ENCODE measurements around the gene GSN. TPM values are rescaled to one million over a fixed set of nuclear protein-coding genes. Genes with fewer than 3 reads are reported as not detected.
A peak's percentile ranks its signal among the peaks of the same experiment; 100 is the strongest.

The GSN gene
- total and polyA plus RNA-seq, 9 of the 15 experiments (the other 6 are each of a cell fraction or from before 2014, with no cell fraction given): 0.39 to 16.6 (median 8.2) TPM

- TF ChIP-seq ZNF263 (CRISPR knock-in tag; IDR thresholded peaks at IDR 0.05; ENCODE audit: borderline replicate concordance): peak; percentile 87
- TF ChIP-seq PRDM10 (IDR thresholded peaks at IDR 0.05; ENCODE audit: partially characterized antibody): no peak
- no peak for TF ChIP-seq ZBTB8A (IDR thresholded peaks at IDR 0.05; ENCODE audit: partially characterized antibody)
- no peak for TF ChIP-seq POLR3A (IDR thresholded peaks at IDR 0.05; ENCODE audit: borderline replicate concordance, extremely low read depth, insufficient read depth, insufficient read length)
- TF ChIP-seq ELF4 (CRISPR knock-in tag; IDR thresholded peaks at IDR 0.05): 0 out of 2 replicates have a peak, but pooled peaks have one; percentile 22
- TF ChIP-seq KLF1 (tag; IDR thresholded peaks at IDR 0.05): peak; percentile 47; the same call in 1 of the 2 replicates
- TF ChIP-seq ZNF175 (CRISPR knock-in tag; IDR thresholded peaks at IDR 0.05; ENCODE audit: low read depth): peak; percentile 73; the same call in 1 of the 2 replicates
- TF ChIP-seq, protein P1, sequence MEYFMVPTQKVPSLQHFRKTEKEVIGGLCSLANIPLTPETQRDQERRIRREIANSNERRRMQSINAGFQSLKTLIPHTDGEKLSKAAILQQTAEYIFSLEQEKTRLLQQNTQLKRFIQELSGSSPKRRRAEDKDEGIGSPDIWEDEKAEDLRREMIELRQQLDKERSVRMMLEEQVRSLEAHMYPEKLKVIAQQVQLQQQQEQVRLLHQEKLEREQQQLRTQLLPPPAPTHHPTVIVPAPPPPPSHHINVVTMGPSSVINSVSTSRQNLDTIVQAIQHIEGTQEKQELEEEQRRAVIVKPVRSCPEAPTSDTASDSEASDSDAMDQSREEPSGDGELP (CRISPR knock-in tag; IDR thresholded peaks at IDR 0.05; ENCODE audit: borderline replicate concordance): peak; percentile 97
- TF ChIP-seq ZBTB43 (CRISPR knock-in tag; IDR thresholded peaks at IDR 0.05): no peak
- TF ChIP-seq ZBTB7A (IDR thresholded peaks at IDR 0.05; ENCODE audit: borderline replicate concordance, control insufficient read depth, low read depth, low read length): peak; percentile 22; the same call in 1 of the 2 replicates
- TF ChIP-seq ZNF507 (tag; conservative IDR thresholded peaks at IDR 0.05): no peak
- TF ChIP-seq COPS2 (conservative IDR thresholded peaks at IDR 0.05): no peak
- TF ChIP-seq MYNN (IDR thresholded peaks at IDR 0.05): peak; percentile 91; the same call in 1 of the 2 replicates
- no peak for TF ChIP-seq MYNN (CRISPR knock-in tag; IDR thresholded peaks at IDR 0.05)
- no peak for TF ChIP-seq WHSC1 (IDR thresholded peaks at IDR 0.05; ENCODE audit: low read length)
- peak; percentile 98 for TF ChIP-seq FOSL1 (tag; conservative IDR thresholded peaks at IDR 0.05)
- TF ChIP-seq, protein P2, sequence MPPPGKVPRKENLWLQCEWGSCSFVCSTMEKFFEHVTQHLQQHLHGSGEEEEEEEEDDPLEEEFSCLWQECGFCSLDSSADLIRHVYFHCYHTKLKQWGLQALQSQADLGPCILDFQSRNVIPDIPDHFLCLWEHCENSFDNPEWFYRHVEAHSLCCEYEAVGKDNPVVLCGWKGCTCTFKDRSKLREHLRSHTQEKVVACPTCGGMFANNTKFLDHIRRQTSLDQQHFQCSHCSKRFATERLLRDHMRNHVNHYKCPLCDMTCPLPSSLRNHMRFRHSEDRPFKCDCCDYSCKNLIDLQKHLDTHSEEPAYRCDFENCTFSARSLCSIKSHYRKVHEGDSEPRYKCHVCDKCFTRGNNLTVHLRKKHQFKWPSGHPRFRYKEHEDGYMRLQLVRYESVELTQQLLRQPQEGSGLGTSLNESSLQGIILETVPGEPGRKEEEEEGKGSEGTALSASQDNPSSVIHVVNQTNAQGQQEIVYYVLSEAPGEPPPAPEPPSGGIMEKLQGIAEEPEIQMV (tag; conservative IDR thresholded peaks at IDR 0.05; ENCODE audit: low read depth): peak; percentile 27; the same call in 1 of the 2 replicates
- peak; percentile 77 for TF ChIP-seq SMARCC2 (IDR thresholded peaks at IDR 0.05; ENCODE audit: low read depth)
These were observed 13.8 kb downstream of the GSN start (continued) for GRCh38 chr9:121281614-121282276.

Data from K562 (cell line).